Neural progenitor cell (in vitro differentiated cells): ENCODE measurements around the gene CMC1. TPM values are rescaled to one million over a fixed set of nuclear protein-coding genes. Genes with fewer than 3 reads are reported as not detected.

Experiments
- DNase-seq: peaks from one replicate; pipeline ENCODE4 v3.0.0-alpha.2; 2016; ENCODE audit warnings: low spot score
- H2AFZ ChIP-seq: fragments of 200-600 bp; sonication (generic); replicated peaks from 2 replicates; pipeline ENCODE4 v1.6.1; 2016; ENCODE audit warnings: antibody characterized with exemption
- H3F3A ChIP-seq: fragments of 200-600 bp; sonication (generic); 2 replicates; pipeline ENCODE4 v1.6.1; 2016; ENCODE audit warnings: antibody characterized with exemption, low read depth
- H3K27ac ChIP-seq: fragments of 200-600 bp; sonication (generic); 2 replicates; pipeline ENCODE4 v1.5.1; 2016; ENCODE audit warnings: mild to moderate bottlenecking
- H3K27me3 ChIP-seq: fragments of 200-600 bp; sonication (generic); 2 replicates; pipeline ENCODE4 v1.6.1; 2016; ENCODE audit warnings: mild to moderate bottlenecking, moderate library complexity
- H3K36me3 ChIP-seq: fragments of 200-600 bp; sonication (generic); 2 replicates; pipeline ENCODE4 v1.5.1; 2016
- H3K4me1 ChIP-seq: fragments of 200-600 bp; sonication (generic); 2 replicates; pipeline ENCODE4 v1.6.1; 2016; ENCODE audit warnings: mixed run types
- H3K4me2 ChIP-seq: fragments of 200-600 bp; sonication (generic); 2 replicates; pipeline ENCODE4 v1.6.1; 2016
- H3K4me3 ChIP-seq: fragments of 200-600 bp; sonication (generic); 2 replicates; pipeline ENCODE4 v1.5.1; 2016
- H3K79me2 ChIP-seq: fragments of 200-600 bp; sonication (generic); 2 replicates; pipeline ENCODE4 v1.6.1; 2016; ENCODE audit warnings: low read depth
- H3K9ac ChIP-seq: fragments of 200-600 bp; sonication (generic); 2 replicates; pipeline ENCODE4 v1.6.1; 2016
- H3K9me3 ChIP-seq: fragments of 200-600 bp; sonication (generic); 2 replicates; pipeline ENCODE4 v1.5.1; 2016; ENCODE audit warnings: low read depth
- H4K20me1 ChIP-seq: fragments of 200-600 bp; sonication (generic); 2 replicates; pipeline ENCODE4 v1.6.1; 2016; ENCODE audit warnings: low read depth
- H3K27ac Mint-ChIP-seq: 3 replicates; pipeline ENCODE4 v1.8.0; 2021; ENCODE audit warnings: mixed read lengths
- H3K27me3 Mint-ChIP-seq: 2 replicates; pipeline ENCODE4 v1.8.0; 2022; ENCODE audit warnings: low read depth, mild to moderate bottlenecking, inconsistent platforms, moderate library complexity, mixed read lengths; ENCODE audit not compliant: insufficient read depth
- H3K36me3 Mint-ChIP-seq: 3 replicates; pipeline ENCODE4 v1.8.0; 2021; ENCODE audit warnings: mixed read lengths
- H3K4me1 Mint-ChIP-seq: 3 replicates; pipeline ENCODE4 v1.8.0; 2021; ENCODE audit warnings: mixed read lengths
- H3K4me3 Mint-ChIP-seq: 3 replicates; pipeline ENCODE4 v1.8.0; 2021; ENCODE audit warnings: mild to moderate bottlenecking, moderate library complexity, mixed read lengths
- H3K9me3 Mint-ChIP-seq: 3 replicates; pipeline ENCODE4 v1.8.0; 2020; ENCODE audit warnings: mixed read lengths
- EZH2 ChIP-seq: fragments of 200-600 bp; sonication (generic); IDR thresholded peaks from 2 replicates; pipeline ENCODE4 v1.6.1; 2017; ENCODE audit warnings: antibody characterized with exemption, mild to moderate bottlenecking, moderate library complexity
- EZH2phosphoT487 ChIP-seq: fragments of 200-600 bp; sonication (generic); IDR thresholded peaks from 2 replicates; pipeline ENCODE4 v1.6.1; 2017; ENCODE audit warnings: antibody characterized with exemption
- total RNA-seq: library from RNA; depleted of rRNA; stranded (reverse); fragments of >200 nt; gene quantifications from 2 replicates; pipeline ENCODE4 v1.2.3, GENCODE V29; 2015; ENCODE audit warnings: low replicate concordance
- TF ChIP-seq, protein P1 (sequence below): fragments of 200-600 bp; sonication (generic); IDR thresholded peaks from 2 replicates; pipeline ENCODE4 v1.5.1; 2017; ENCODE audit warnings: antibody characterized with exemption, mild to moderate bottlenecking

The CMC1 gene
- total RNA-seq, 1 donor from 2014 or later: 13.0 TPM

- no peak for DNase-seq
- no peak overlapping the region for H3K4me3 Mint-ChIP-seq
- TF ChIP-seq, protein P1, sequence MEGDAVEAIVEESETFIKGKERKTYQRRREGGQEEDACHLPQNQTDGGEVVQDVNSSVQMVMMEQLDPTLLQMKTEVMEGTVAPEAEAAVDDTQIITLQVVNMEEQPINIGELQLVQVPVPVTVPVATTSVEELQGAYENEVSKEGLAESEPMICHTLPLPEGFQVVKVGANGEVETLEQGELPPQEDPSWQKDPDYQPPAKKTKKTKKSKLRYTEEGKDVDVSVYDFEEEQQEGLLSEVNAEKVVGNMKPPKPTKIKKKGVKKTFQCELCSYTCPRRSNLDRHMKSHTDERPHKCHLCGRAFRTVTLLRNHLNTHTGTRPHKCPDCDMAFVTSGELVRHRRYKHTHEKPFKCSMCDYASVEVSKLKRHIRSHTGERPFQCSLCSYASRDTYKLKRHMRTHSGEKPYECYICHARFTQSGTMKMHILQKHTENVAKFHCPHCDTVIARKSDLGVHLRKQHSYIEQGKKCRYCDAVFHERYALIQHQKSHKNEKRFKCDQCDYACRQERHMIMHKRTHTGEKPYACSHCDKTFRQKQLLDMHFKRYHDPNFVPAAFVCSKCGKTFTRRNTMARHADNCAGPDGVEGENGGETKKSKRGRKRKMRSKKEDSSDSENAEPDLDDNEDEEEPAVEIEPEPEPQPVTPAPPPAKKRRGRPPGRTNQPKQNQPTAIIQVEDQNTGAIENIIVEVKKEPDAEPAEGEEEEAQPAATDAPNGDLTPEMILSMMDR: no peak
- TF ChIP-seq EZH2phosphoT487: no peak
- no peak for TF ChIP-seq EZH2
- H3K79me2 ChIP-seq: peaks cover 8% of the 10 kb centered on the region
- no peaks in the 10 kb centered on the region for H3K27me3 ChIP-seq
- no peaks in the 10 kb centered on the region for H3K27me3 Mint-ChIP-seq
- no peaks in the 10 kb centered on the region for H3K4me1 Mint-ChIP-seq
- no peaks in the 10 kb centered on the region for H3K4me1 ChIP-seq
- no peak overlapping the region for H3K4me2 ChIP-seq
- no peak overlapping the region for H3K27ac Mint-ChIP-seq
- H3K36me3 Mint-ChIP-seq: peaks cover 42% of the 10 kb centered on the region
- H3K4me3 ChIP-seq: no peak overlapping the region
- H3K9ac ChIP-seq: no peak overlapping the region
- no peaks in the 10 kb centered on the region for H4K20me1 ChIP-seq
- no peaks in the 10 kb centered on the region for H3F3A ChIP-seq
- H3K36me3 ChIP-seq: peaks cover 7% of the 10 kb centered on the region
- no peak overlapping the region for H3K27ac ChIP-seq
- peaks cover 34% of the 10 kb centered on the region for H3K9me3 Mint-ChIP-seq
- peaks cover 7% of the 10 kb centered on the region for H3K9me3 ChIP-seq
- H2AFZ ChIP-seq: no peak overlapping the region
Measured at GRCh38 chr3:28273837-28274236, 32.4 kb downstream of the CMC1 start.

DNA sequence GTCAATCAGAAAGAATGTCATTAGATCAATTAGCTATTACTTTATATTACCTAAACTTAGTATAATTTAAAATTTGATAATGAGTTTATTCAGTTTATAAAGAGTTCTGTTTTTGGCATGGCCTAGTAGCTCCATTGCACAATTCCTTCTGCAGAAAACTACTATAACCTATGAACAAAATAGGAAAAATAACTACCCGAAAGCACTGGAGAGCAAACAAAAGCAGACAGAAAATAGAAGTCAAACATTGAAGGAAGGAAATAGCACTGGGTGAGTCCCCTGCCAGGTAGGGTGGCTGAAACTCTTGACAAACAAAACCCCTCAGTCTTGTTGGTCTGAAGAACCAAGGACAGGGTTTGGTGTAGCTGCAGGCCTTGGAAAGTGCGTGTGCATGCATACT, 37.5 kb downstream of the CMC1 start:
- H3K4me1 Mint-ChIP-seq: no peaks in the 10 kb centered on the region
- DNase-seq: no peak
- H3K27ac Mint-ChIP-seq: no peak overlapping the region
- Histone ChIP-seq H3K79me2 (no peaks in the 10 kb centered on the region), H3K4me3 (no peak overlapping the region), H3K27me3 (no peaks in the 10 kb centered on the region), H3K36me3 (no peaks in the 10 kb centered on the region), H3K27ac (no peak overlapping the region), H3K4me1 (no peaks in the 10 kb centered on the region), H4K20me1 (no peaks in the 10 kb centered on the region), H3K9me3 (no peaks in the 10 kb centered on the region), H3K9ac (no peak overlapping the region), H3K4me2 (no peak overlapping the region), H2AFZ (no peak overlapping the region), H3F3A (no peaks in the 10 kb centered on the region)
- no peaks in the 10 kb centered on the region for H3K27me3 Mint-ChIP-seq
- TF ChIP-seq, protein P1: no peak
- no peak for TF ChIP-seq EZH2phosphoT487
- no peak for TF ChIP-seq EZH2
- no peak overlapping the region for H3K4me3 Mint-ChIP-seq
- H3K9me3 Mint-ChIP-seq: peaks cover 7% of the 10 kb centered on the region
- H3K36me3 Mint-ChIP-seq: peaks cover 16% of the 10 kb centered on the region

DNA sequence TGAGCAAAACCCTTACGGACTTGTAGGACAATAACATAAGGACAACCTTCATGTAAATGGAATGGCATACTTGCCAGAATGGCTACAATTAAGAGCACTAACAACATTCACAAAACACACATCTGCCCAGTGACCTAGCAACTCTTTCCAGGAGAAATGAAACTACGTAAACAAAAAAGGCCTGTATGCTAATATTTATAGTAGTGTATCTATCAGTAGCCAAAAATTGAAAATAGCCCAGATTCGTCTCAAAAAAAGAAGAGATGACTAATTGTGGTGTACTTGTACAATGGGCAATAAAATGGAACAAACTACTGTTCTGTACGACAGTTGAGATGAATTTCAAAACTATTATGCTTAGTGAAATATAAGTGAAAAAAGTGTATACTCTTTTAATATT, 38.4 kb downstream of the CMC1 start:
- no peaks in the 10 kb centered on the region for H3F3A ChIP-seq
- no peaks in the 10 kb centered on the region for H3K79me2 ChIP-seq
- no peaks in the 10 kb centered on the region for H4K20me1 ChIP-seq
- H2AFZ ChIP-seq: no peak overlapping the region
- no peak overlapping the region for H3K4me3 ChIP-seq
- no peaks in the 10 kb centered on the region for H3K4me1 ChIP-seq
- Mint-ChIP-seq H3K27ac (no peak overlapping the region), H3K4me3 (no peak overlapping the region), H3K27me3 (no peaks in the 10 kb centered on the region), H3K9me3 (peaks cover 2% of the 10 kb centered on the region), H3K4me1 (no peaks in the 10 kb centered on the region), H3K36me3 (peaks cover 12% of the 10 kb centered on the region)
- H3K9ac ChIP-seq: no peak overlapping the region
- H3K4me2 ChIP-seq: no peak overlapping the region
- no peaks in the 10 kb centered on the region for H3K27me3 ChIP-seq
- TF ChIP-seq EZH2phosphoT487 (no peak), EZH2 (no peak)
- TF ChIP-seq, protein P1: no peak
- H3K9me3 ChIP-seq: no peaks in the 10 kb centered on the region
- DNase-seq: no peak
- H3K27ac ChIP-seq: no peak overlapping the region
- no peaks in the 10 kb centered on the region for H3K36me3 ChIP-seq

GRCh38 chr3:28280781-28281180, 39.4 kb downstream of the CMC1 start:
- no peak overlapping the region for H3K27ac ChIP-seq
- H2AFZ ChIP-seq: no peak overlapping the region
- H3K4me2 ChIP-seq: no peak overlapping the region
- H3K9ac ChIP-seq: no peak overlapping the region
- H3K4me3 ChIP-seq: no peak overlapping the region
- no peaks in the 10 kb centered on the region for H3K9me3 ChIP-seq
- H3K79me2 ChIP-seq: no peaks in the 10 kb centered on the region
- peaks cover 10% of the 10 kb centered on the region for H3K36me3 Mint-ChIP-seq
- H4K20me1 ChIP-seq: no peaks in the 10 kb centered on the region
- no peaks in the 10 kb centered on the region for H3K4me1 Mint-ChIP-seq
- no peak overlapping the region for H3K4me3 Mint-ChIP-seq
- H3K36me3 ChIP-seq: no peaks in the 10 kb centered on the region
- DNase-seq: no peak
- H3K27ac Mint-ChIP-seq: no peak overlapping the region
- H3F3A ChIP-seq: no peaks in the 10 kb centered on the region
- H3K27me3 Mint-ChIP-seq: no peaks in the 10 kb centered on the region
- H3K4me1 ChIP-seq: no peaks in the 10 kb centered on the region
- no peaks in the 10 kb centered on the region for H3K9me3 Mint-ChIP-seq
- no peaks in the 10 kb centered on the region for H3K27me3 ChIP-seq
- TF ChIP-seq EZH2: no peak
- TF ChIP-seq, protein P1: no peak
- TF ChIP-seq EZH2phosphoT487: no peak
